SK-N-MC (cell line): ENCODE data around the gene PRSS50.

Experiments
- EZH2 ChIP-seq: fragments of 200-600 bp; sonication (generic); IDR thresholded peaks from one replicate; pipeline ENCODE4 v1.6.1; 2017; ENCODE audit warnings: antibody characterized with exemption
- POLR2AphosphoS5 ChIP-seq: IDR thresholded peaks from 2 replicates; pipeline ENCODE4 v1.6.1; 2012; ENCODE audit warnings: mild to moderate bottlenecking, low read depth, low read length, borderline replicate concordance

GRCh38 chr3:46748170-46748569 lies 30.5 kb upstream of the PRSS50 start:
- TF ChIP-seq POLR2AphosphoS5 (no peak), EZH2 (no peak)
